SK-N-SH (cell line): ENCODE data around the gene APBA2. TPM values are rescaled to one million over a fixed set of nuclear protein-coding genes. Genes with fewer than 3 reads are reported as not detected.

Experiments
- CTCF ChIA-PET: fragments of 300-600, 350-600 bp; formaldehyde crosslinking; extraction: SDS; loops from one replicate; lab custom pipeline; 2021; lab: Yijun Ruan, JAX
- POLR2A ChIA-PET: fragments of 350-600 bp; sonication (Branson Sonifier 250); formaldehyde crosslinking; extraction: SDS; loops from one replicate; lab custom pipeline; 2020; ENCODE audit warnings: antibody characterized with exemption, inconsistent platforms; lab: Yijun Ruan, JAX
- DNase-seq: peaks from one replicate; pipeline ENCODE4 v3.0.0; 2012
- H2AFZ ChIP-seq: fragments of 200-600 bp; sonication (generic); 2 replicates; pipeline ENCODE4 v1.8.1; 2016; ENCODE audit warnings: antibody characterized with exemption, mild to moderate bottlenecking, low read depth
- H3F3A ChIP-seq: fragments of 200-600 bp; sonication (generic); replicated peaks from 2 replicates; pipeline ENCODE3; 2016; ENCODE audit warnings: antibody characterized with exemption, mild to moderate bottlenecking; ENCODE audit not compliant: insufficient read depth
- H3K27ac ChIP-seq, 2 experiments: fragments of 200-500 bp in 1 of 2; fragments of 200-600 bp in 1 of 2; sonication (Bioruptor generic) in 1 of 2; sonication (generic), shearing (Covaris generic) in 1 of 2; 2 replicates each; pipeline versions ENCODE4 v1.5.1 to v1.6.1; 2014 to 2016; ENCODE audit warnings: low read depth in 2 of 2, inconsistent platforms in 1 of 2, low read length in 1 of 2, mild to moderate bottlenecking in 1 of 2, mixed read lengths in 1 of 2
- H3K27me3 ChIP-seq: fragments of 200-600 bp; sonication (generic), shearing (Covaris generic); 2 replicates; pipeline ENCODE4 v1.6.1; 2016; ENCODE audit warnings: mixed run types; ENCODE audit not compliant: insufficient read depth
- H3K36me3 ChIP-seq, 2 experiments: fragments of 200-500 bp in 1 of 2; fragments of 200-600 bp in 1 of 2; sonication (Bioruptor generic) in 1 of 2; sonication (generic) in 1 of 2; replicated peaks in 1 of 2; 2 replicates each; pipeline versions ENCODE3 to v1.5.1; 2014 to 2016; ENCODE audit warnings: low read length in 1 of 2, mild to moderate bottlenecking in 1 of 2; ENCODE audit not compliant: insufficient read depth in 2 of 2, control insufficient read depth in 1 of 2
- H3K4me1 ChIP-seq, 2 experiments: fragments of 200-500 bp in 1 of 2; fragments of 200-600 bp in 1 of 2; sonication (Bioruptor generic) in 1 of 2; sonication (generic), shearing (Covaris generic) in 1 of 2; 2 replicates each; pipeline versions ENCODE4 v1.5.1 to v1.6.1; 2014 to 2016; ENCODE audit warnings: low read depth in 1 of 2, low read length in 1 of 2, mixed run types in 1 of 2; ENCODE audit not compliant: insufficient read depth in 2 of 2, control insufficient read depth in 1 of 2
- H3K4me2 ChIP-seq: fragments of 200-600 bp; sonication (generic), shearing (Covaris generic); 2 replicates; pipeline ENCODE4 v1.6.1; 2017; ENCODE audit warnings: mixed run types
- H3K4me3 ChIP-seq, 2 experiments: fragments of 200-500 bp in 1 of 2; fragments of 200-600 bp in 1 of 2; sonication (Bioruptor generic) in 1 of 2; sonication (generic), shearing (Covaris generic) in 1 of 2; 2 replicates each; pipeline versions ENCODE4 v1.5.1 to v1.8.1; 2014 to 2016; ENCODE audit warnings: low read depth in 2 of 2, inconsistent platforms in 1 of 2, low read length in 1 of 2, mild to moderate bottlenecking in 1 of 2, mixed read lengths in 1 of 2, moderate library complexity in 1 of 2
- H3K79me2 ChIP-seq: fragments of 200-600 bp; sonication (generic); 2 replicates; pipeline ENCODE4 v1.8.1; 2017; ENCODE audit warnings: mild to moderate bottlenecking; ENCODE audit not compliant: insufficient read depth
- H3K9ac ChIP-seq: fragments of 200-600 bp; sonication (generic); 2 replicates; pipeline ENCODE4 v1.6.1; 2017; ENCODE audit warnings: mixed run types
- H3K9me2 ChIP-seq: fragments of 200-600 bp; sonication (generic); 2 replicates; pipeline ENCODE4 v1.6.1; 2017; ENCODE audit warnings: mixed run types
- H3K9me3 ChIP-seq: fragments of 200-600 bp; sonication (generic); 2 replicates; pipeline ENCODE4 v1.6.1; 2017; ENCODE audit warnings: mixed run types, mild to moderate bottlenecking, moderate library complexity
- H4K20me1 ChIP-seq: fragments of 200-600 bp; sonication (generic); 2 replicates; pipeline ENCODE4 v1.6.1; 2017; ENCODE audit warnings: mild to moderate bottlenecking, mixed run types; ENCODE audit not compliant: insufficient read depth
- ELF1 ChIP-seq: IDR thresholded peaks from 2 replicates; pipeline ENCODE4 v1.4.0; 2012
- FOXM1 ChIP-seq: IDR thresholded peaks from 2 replicates; pipeline ENCODE4 v1.4.0; 2012; ENCODE audit warnings: low read depth, mild to moderate bottlenecking
- GABPA ChIP-seq: IDR thresholded peaks from 2 replicates; pipeline ENCODE4 v1.4.0; 2012; ENCODE audit warnings: low read depth, mild to moderate bottlenecking
- MXI1 ChIP-seq: IDR thresholded peaks from 2 replicates; pipeline ENCODE4 v1.6.1; 2012; ENCODE audit warnings: mild to moderate bottlenecking, low read depth, low read length, improper control_type of control experiment
- NFIC ChIP-seq: IDR thresholded peaks from 2 replicates; pipeline ENCODE4 v1.4.0; 2012; ENCODE audit warnings: borderline replicate concordance
- NRF1 ChIP-seq: IDR thresholded peaks from 2 replicates; pipeline ENCODE4 v1.6.1; 2012; ENCODE audit warnings: low read depth, mild to moderate bottlenecking, low read length
- REST ChIP-seq: IDR thresholded peaks from 2 replicates; pipeline ENCODE4 v1.6.1; 2012; ENCODE audit warnings: mild to moderate bottlenecking, low read depth, low read length, moderate library complexity
- RXRA ChIP-seq: IDR thresholded peaks from 2 replicates; pipeline ENCODE4 v1.4.0; 2012; ENCODE audit warnings: low read depth, mild to moderate bottlenecking, borderline replicate concordance
- SIN3A ChIP-seq: IDR thresholded peaks from 2 replicates; pipeline ENCODE4 v1.6.1; 2012; ENCODE audit warnings: low read depth, mild to moderate bottlenecking, low read length, moderate library complexity, borderline replicate concordance
- SMC3 ChIP-seq: IDR thresholded peaks from 2 replicates; pipeline ENCODE4 v1.6.1; 2012; ENCODE audit warnings: low read depth, low read length, improper control_type of control experiment
- TAF1 ChIP-seq: IDR thresholded peaks from 2 replicates; pipeline ENCODE4 v1.6.1; 2012; ENCODE audit warnings: low read depth, mild to moderate bottlenecking, low read length, moderate library complexity, borderline replicate concordance
- TEAD4 ChIP-seq: IDR thresholded peaks from 2 replicates; pipeline ENCODE4 v1.4.0; 2012; ENCODE audit warnings: mild to moderate bottlenecking, borderline replicate concordance; ENCODE audit not compliant: insufficient read depth
- ZBTB33 ChIP-seq: IDR thresholded peaks from 2 replicates; pipeline ENCODE4 v1.4.0; 2012; ENCODE audit warnings: low read depth, borderline replicate concordance
- WGBS: methylation state at CpG from one replicate; pipeline ENCODE4 v1.1.6; 2017; ENCODE audit warnings: low lambda C conversion rate; 5-methylcytosine and 5-hydroxymethylcytosine counted together
- polyA plus RNA-seq, 3 experiments: library from polyadenylated mRNA; depleted of rRNA; stranded (reverse); fragments of >200 nt; gene quantifications; 2 replicates each; pipeline ENCODE4 v1.2.3, GENCODE V29; 2012

Gene APBA2
- polyA plus RNA-seq, 1 of the 3 experiments (the other 2 are of a cell fraction) = 12.7 TPM

GRCh38 chr15:29065571-29065970 is 179.8 kb downstream of the APBA2 start:
- POLR2A ChIA-PET = no interaction called here
- TF ChIP-seq NRF1 (no peak), SIN3A (no peak), RXRA (no peak), REST (no peak), GABPA (no peak), ZBTB33 (no peak), FOXM1 (no peak), NFIC (no peak), TAF1 (no peak)
- H3K9me2 ChIP-seq = no peaks in the 10 kb centered on the region
- 74% methylated on average over 5 of the region's 5 CpGs for WGBS
- H3K4me3 ChIP-seq = no peak overlapping the region
- H3K9ac ChIP-seq = no peak overlapping the region
- H3K79me2 ChIP-seq = no peaks in the 10 kb centered on the region
- peaks cover 0 to 17% of the 10 kb centered on the region in 2 experiments; a peak in 1 of 4 replicates for H3K4me1 ChIP-seq
- H3K27ac ChIP-seq = no peak overlapping the region
- no peaks in the 10 kb centered on the region for H3K36me3 ChIP-seq
- H3K9me3 ChIP-seq = no peaks in the 10 kb centered on the region
- no peaks in the 10 kb centered on the region for H3F3A ChIP-seq
- no peaks in the 10 kb centered on the region for H3K27me3 ChIP-seq
- H2AFZ ChIP-seq = no peak overlapping the region
- CTCF ChIA-PET = no interaction called here
- DNase-seq = no peak
- no peaks in the 10 kb centered on the region for H4K20me1 ChIP-seq
- H3K4me2 ChIP-seq = no peak overlapping the region

GRCh38 chr15:29066310-29066709 is 180.5 kb downstream of the APBA2 start:
- TF ChIP-seq TEAD4 (no peak), MXI1 (no peak), TAF1 (no peak), SMC3 (no peak), ELF1 (no peak)
- Histone ChIP-seq H3K4me3 (no peak overlapping the region), H3K79me2 (no peaks in the 10 kb centered on the region), H3K27me3 (no peaks in the 10 kb centered on the region), H3F3A (no peaks in the 10 kb centered on the region), H3K4me2 (no peak overlapping the region), H3K36me3 (no peaks in the 10 kb centered on the region), H3K4me1 (peaks cover 0 to 21% of the 10 kb centered on the region in 2 experiments; a peak in 1 of 4 replicates), H4K20me1 (no peaks in the 10 kb centered on the region), H3K9ac (no peak overlapping the region), H2AFZ (no peak overlapping the region), H3K9me2 (no peaks in the 10 kb centered on the region), H3K27ac (no peak overlapping the region), H3K9me3 (no peaks in the 10 kb centered on the region)
- CTCF ChIA-PET = no interaction called here
- POLR2A ChIA-PET = no interaction called here
- DNase-seq = no peak
- WGBS = 74% methylated on average over 5 of the region's 5 CpGs
